Raji (cell line): ENCODE results near the gene NRIP2.

ENCODE experiments used
- POLR2A ChIP-seq: IDR thresholded peaks from 2 replicates; pipeline ENCODE4 v1.6.1; 2011; ENCODE audit warnings: low read depth, low read length, control low read depth; ENCODE audit not compliant: insufficient read depth

NRIP2 gene

DNA sequence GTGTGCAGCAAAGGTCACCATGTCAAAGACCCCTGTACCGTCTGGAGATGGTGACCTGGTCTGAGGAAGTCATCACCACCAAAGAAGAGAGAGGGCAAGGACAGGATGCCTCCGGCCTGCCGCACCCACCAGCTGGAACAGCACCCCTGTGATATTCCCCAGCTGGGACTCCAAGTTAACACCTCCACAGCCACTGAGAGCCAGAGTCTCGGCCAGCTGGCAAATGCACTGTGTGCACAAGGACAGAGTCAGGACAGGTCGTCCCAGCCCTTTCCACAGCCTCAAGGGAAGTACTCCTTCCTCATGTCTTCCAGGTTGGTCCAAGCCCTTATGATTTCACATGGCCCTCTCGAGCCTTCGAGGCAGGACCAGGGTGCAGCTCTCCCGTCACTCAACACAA is 59.4 kb downstream of the NRIP2 start:
- TF ChIP-seq POLR2A: no peak
